ENCODE results near the gene NDUFC2. TPM values are rescaled to one million over a fixed set of nuclear protein-coding genes. Genes with fewer than 3 reads are reported as not detected.

NDUFC2 gene
- total and polyA plus RNA-seq, 2 donors (not counting 3 experiments of a cell fraction or from before 2014, with no cell fraction given), result 226 to 318 TPM

DNA sequence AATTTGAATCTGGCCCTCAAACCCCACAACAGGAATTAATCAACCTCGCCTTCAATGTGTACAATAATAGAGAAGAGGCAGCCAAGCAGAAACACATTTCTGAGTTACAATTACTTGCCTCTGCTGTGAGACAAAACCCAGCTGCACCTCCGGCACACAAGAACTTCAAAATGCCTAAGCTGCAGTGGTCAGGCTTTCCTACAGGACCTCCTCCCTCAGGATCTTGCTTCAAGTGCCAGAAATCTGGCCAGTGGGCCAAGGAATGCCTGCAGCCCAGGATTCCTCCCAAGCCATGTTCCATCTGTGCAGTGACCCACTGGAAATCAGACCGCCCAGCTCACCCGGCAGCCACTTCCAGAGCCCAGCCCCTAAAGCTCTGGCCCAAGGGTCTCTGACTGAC lies 3.4 kb upstream of the NDUFC2 start:
- Histone ChIP-seq H3K9me3 (replicated peaks; ENCODE audit: control insufficient read depth, insufficient read depth, low read length) (no peaks in the 10 kb centered on the region), H3K4me1 (ENCODE audit: control insufficient read depth, extremely low read depth, insufficient read depth, low read length) (peaks cover 15% of the 10 kb centered on the region), H3K27me3 (ENCODE audit: control insufficient read depth in 2 of 2, insufficient read depth in 2 of 2, low read length in 2 of 2) (no peaks in the 10 kb centered on the region), H3K27ac (ENCODE audit: insufficient read depth, low read depth, low read length) (no peak overlapping the region), H3K79me2 (ENCODE audit: control insufficient read depth, insufficient read depth, low read length) (peaks cover 17% of the 10 kb centered on the region), H3K36me3 (ENCODE audit: control insufficient read depth in 2 of 2, extremely low read depth in 1 of 2, insufficient read depth in 2 of 2, low read length in 2 of 2) (no peaks in the 10 kb centered on the region), H2AFZ (ENCODE audit: low read depth, low read length) (no peak overlapping the region), H3K9me1 (replicated peaks; ENCODE audit: control insufficient read depth, extremely low read depth, insufficient read depth, low read length) (no peaks in the 10 kb centered on the region), H3K4me2 (ENCODE audit: insufficient read depth, low read length) (no peak overlapping the region), H4K20me1 (replicated peaks; ENCODE audit: control insufficient read depth, extremely low read depth, insufficient read depth, low read length) (no peaks in the 10 kb centered on the region), H3K4me3 (replicated peaks in 1 of 3; ENCODE audit: insufficient read depth in 1 of 3, low read depth in 1 of 3, low read length in 3 of 3) (no peak overlapping the region), H3K9ac (replicated peaks; ENCODE audit: extremely low read depth, insufficient read depth, low read length) (no peak overlapping the region)
- intact Hi-C loops (cut with micrococcal nuclease), result loop anchor here (1.0 kb wide), 1 partner anchor 51 kb away; no protein-coding TSS in a partner anchor
- DNase-seq (ENCODE audit: low read depth, low spot score) (no peak), FAIRE-seq (no peak)
- TF ChIP-seq MYC (IDR thresholded peaks at IDR 0.05; ENCODE audit: low read depth, low read length) (no peak), JUN (IDR thresholded peaks at IDR 0.05; ENCODE audit: borderline replicate concordance, insufficient read depth, insufficient read length, low read depth) (no peak)
- BruUV-seq (replicated peaks), result no TSS peak
- CTCF ChIA-PET, result interaction anchor here (1.4 kb wide), 1 partner anchor 481 kb away, joined by 4 read pairs; no protein-coding TSS in a partner anchor
- dilution Hi-C loops (cut with MboI; ENCODE audit: extremely low pct_ligation_motif_present, low sequenced_read_pairs), result no loop called here
- POLR2A ChIA-PET, result interaction anchor here (0.6 kb wide), 1 partner anchor 271 kb away, joined by 6 read pairs; no protein-coding TSS in a partner anchor

DNA sequence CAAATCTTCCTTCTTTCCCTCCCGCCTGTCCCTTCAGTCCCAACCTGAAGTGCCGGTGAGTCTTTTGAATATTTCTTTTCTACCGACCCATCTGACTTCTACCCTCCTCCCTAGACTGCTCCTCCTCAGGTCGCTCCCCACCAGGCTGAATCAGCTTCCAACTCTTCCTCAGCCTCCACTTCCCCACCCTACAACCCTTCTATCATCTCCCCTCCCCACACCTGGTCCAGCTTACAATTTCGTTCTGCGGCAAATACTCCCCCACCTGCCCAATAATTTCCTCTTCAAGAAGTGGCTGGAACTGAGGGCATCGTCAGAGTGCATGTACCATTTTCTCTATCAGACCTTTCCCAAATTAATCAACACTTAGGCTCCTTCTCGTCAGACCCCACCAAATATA lies 2.5 kb upstream of the NDUFC2 start:
- Histone ChIP-seq H3K27ac (ENCODE audit: insufficient read depth, low read depth, low read length) (no peak overlapping the region), H3K9me3 (replicated peaks; ENCODE audit: control insufficient read depth, insufficient read depth, low read length) (no peaks in the 10 kb centered on the region), H3K79me2 (ENCODE audit: control insufficient read depth, insufficient read depth, low read length) (peaks cover 25% of the 10 kb centered on the region), H3K4me3 (replicated peaks in 1 of 3; ENCODE audit: insufficient read depth in 1 of 3, low read depth in 1 of 3, low read length in 3 of 3) (no peak overlapping the region), H3K27me3 (ENCODE audit: control insufficient read depth in 2 of 2, insufficient read depth in 2 of 2, low read length in 2 of 2) (no peaks in the 10 kb centered on the region), H3K4me2 (ENCODE audit: insufficient read depth, low read length) (no peak overlapping the region), H3K9ac (replicated peaks; ENCODE audit: extremely low read depth, insufficient read depth, low read length) (no peak overlapping the region), H3K4me1 (ENCODE audit: control insufficient read depth, extremely low read depth, insufficient read depth, low read length) (peaks cover 18% of the 10 kb centered on the region), H4K20me1 (replicated peaks; ENCODE audit: control insufficient read depth, extremely low read depth, insufficient read depth, low read length) (no peaks in the 10 kb centered on the region), H3K36me3 (ENCODE audit: control insufficient read depth in 2 of 2, extremely low read depth in 1 of 2, insufficient read depth in 2 of 2, low read length in 2 of 2) (no peaks in the 10 kb centered on the region), H2AFZ (ENCODE audit: low read depth, low read length) (no peak overlapping the region), H3K9me1 (replicated peaks; ENCODE audit: control insufficient read depth, extremely low read depth, insufficient read depth, low read length) (no peaks in the 10 kb centered on the region)
- CTCF ChIA-PET, result interaction anchor here (1.4 kb wide), 1 partner anchor 482 kb away, joined by 4 read pairs; no protein-coding TSS in a partner anchor
- POLR2A ChIA-PET, result no interaction called here
- dilution Hi-C loops (cut with MboI; ENCODE audit: extremely low pct_ligation_motif_present, low sequenced_read_pairs) (no loop called here), intact Hi-C loops (cut with micrococcal nuclease) (no loop called here)
- BruUV-seq (replicated peaks), result no TSS peak
- FAIRE-seq (no peak), DNase-seq (ENCODE audit: low read depth, low spot score) (no peak)
- TF ChIP-seq POLR2AphosphoS5 (IDR thresholded peaks at IDR 0.05; ENCODE audit: insufficient read depth, low read depth, low read length), result no peak
- TF ChIP-seq, protein P1, sequence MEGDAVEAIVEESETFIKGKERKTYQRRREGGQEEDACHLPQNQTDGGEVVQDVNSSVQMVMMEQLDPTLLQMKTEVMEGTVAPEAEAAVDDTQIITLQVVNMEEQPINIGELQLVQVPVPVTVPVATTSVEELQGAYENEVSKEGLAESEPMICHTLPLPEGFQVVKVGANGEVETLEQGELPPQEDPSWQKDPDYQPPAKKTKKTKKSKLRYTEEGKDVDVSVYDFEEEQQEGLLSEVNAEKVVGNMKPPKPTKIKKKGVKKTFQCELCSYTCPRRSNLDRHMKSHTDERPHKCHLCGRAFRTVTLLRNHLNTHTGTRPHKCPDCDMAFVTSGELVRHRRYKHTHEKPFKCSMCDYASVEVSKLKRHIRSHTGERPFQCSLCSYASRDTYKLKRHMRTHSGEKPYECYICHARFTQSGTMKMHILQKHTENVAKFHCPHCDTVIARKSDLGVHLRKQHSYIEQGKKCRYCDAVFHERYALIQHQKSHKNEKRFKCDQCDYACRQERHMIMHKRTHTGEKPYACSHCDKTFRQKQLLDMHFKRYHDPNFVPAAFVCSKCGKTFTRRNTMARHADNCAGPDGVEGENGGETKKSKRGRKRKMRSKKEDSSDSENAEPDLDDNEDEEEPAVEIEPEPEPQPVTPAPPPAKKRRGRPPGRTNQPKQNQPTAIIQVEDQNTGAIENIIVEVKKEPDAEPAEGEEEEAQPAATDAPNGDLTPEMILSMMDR (IDR thresholded peaks at IDR 0.05; ENCODE audit: extremely low read depth in 1 of 2, insufficient read depth in 1 of 2, low read depth in 1 of 2, low read length in 2 of 2), result no peak

All from endothelial cell of umbilical vein (primary cell).